ENCODE results near the gene SLC7A6.
A peak's percentile ranks its signal among the peaks of the same experiment; 100 is the strongest.

Gene SLC7A6

DNA sequence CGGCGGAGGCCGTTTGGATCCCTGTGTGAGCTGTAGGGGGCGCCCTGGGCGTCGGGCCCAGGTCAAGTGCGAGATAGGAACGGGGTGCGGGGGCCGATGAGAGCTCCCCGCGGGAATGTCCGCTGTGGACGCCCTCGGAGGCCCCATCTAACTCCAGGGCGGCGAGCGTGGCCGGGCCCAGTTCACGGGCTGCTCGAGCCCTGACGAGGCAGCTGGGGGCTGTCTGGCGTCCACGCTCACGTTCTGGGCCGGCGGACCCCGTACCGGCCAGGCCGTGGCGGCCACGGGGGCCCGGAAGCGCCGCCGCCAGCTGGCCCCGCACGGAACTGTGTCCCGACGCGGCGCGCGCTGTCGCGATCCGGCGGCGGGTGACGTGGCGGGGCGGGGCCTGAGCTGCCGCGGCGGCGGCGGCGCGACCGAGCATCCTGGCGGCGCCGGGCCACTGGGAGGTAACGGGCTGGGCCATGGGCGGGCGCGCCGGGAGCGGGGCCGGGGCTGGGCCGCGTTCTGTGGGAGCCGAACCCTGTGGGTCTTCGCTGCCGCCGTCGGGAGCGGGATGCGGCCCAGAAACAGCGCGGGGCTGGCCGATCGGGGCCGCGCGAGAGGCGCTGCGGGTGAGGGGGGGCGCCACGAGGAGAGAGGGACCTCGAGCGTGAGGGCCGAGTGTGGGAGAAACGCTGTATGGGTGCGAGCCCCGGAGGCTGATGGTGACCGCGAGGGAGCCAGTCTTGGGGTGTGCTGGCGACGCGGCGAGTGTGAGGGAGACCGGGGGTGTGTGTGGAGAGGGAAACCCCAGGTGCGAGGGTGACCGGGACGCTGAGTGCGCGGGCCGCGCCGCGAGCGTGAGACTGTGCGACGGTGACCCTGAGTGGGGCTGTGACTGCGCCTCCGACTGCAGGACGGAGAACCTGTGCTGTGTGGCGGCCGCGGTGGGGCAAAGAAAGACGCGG lies at the start of gene SLC7A6:
TSS of gene SLC7A6 (plus strand) at position 399 of the 950 bp plus-strand sequence. CDS start 10,201 bp downstream, outside the sequence.
- DNase-seq, result peak; percentile 81

DNA sequence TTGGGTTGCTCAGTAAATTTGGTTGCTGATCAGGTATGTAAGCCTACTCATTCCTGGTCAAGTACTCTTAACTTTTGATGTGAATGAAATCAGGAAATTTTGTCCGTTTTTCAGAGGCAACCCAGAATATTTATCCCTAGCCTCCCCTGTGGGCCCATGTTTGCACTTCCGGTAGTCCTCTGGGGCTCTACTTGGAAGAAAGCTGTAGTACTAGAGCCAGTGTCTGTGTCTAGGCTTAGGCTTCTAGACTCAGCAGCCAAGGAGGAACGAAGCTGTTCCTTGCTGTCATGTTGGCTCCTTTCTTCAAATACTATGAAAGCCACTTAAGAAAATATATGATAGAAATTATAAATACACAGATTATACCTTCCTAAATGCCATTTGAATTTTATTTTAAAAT lies 49.6 kb upstream of the SLC7A6 start:
- DNase-seq, result no peak

DNA sequence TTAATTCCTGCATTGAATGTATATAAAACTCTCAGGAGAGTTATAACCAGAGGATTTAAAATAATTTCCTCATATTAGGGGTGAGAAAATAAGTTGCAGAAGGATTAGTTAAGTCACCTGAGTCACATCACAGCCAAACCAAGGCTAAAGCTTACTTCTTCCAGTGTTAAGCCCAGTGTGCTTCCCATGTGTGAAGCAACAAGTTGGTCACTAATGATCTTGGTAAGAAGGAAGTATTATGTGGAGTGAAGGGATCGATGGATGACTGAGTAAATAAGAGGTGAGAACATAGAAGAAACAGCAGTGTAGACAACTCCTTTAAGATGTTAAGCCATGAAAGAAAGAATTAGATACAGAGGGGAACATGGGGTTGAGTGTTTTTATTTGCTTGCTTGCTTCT lies 49.0 kb upstream of the SLC7A6 start:
- DNase-seq, result no peak

DNA sequence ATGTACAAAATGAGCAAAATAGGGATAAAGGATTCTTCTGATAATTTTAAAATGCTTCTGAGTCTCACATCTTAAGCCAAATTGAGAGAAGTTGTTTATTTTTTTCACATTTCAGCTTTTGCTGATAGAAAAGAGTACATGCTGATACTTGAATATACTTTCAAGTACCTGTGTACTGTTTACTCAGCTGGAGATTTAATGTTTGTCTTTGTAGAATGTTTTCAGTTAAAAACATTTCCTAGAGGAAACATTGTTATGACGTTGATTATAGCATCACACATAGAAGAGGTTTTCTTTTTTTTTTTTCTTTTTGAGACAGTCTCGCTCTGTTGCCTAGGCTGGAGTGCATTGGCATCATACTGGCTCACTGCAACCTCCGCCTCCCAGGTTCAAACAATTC lies 48.1 kb upstream of the SLC7A6 start:
- no peak for DNase-seq

DNA sequence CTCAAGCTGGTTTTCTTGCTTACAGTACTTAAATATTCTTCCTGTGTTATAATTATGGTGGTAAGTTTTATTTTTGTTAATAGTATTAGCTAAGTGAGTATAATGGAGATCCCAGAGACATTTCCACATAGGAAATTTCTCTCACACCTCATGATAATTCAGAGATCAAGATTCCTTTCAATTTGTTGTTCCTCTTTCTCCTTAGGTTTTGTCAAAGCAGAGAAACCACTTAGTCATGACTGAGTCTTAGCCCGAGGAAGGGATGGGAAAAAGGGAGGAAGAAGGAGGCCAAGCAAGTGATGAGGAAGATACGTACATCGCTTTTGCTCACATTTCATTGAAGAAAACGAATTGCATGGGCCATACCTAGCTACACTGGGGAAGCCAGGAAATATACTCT lies 46.8 kb upstream of the SLC7A6 start:
- no peak for DNase-seq

DNA sequence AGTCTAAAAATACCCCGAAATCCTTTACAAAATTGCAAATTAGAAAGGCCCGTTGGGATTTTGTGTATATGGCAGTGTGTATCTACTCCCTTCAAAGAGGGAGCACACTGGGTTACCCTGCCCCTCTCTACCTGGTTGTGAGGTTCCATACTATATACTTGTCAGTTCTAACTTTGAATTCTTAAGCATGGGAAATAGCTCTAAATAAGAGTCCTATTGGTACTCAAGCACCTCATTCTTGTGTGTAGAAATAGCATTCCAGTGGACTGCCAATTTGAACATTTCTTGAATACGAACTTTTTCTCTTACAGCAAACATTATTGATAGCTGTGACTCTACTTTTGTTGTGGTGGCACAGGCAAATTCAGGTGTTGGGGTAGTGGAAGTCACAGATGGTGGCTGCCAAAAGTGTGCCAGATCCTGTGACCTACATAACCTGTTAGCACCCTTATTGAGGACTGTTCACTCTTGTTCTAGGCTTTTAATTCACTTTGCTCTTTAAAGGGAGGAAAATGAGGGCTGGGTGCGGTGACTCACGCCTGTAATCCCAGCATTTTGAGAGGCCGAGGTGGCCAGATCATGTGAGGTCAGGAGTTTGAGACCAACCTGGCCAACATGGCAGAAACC lies 44.5 kb upstream of the SLC7A6 start:
- no peak for DNase-seq

DNA sequence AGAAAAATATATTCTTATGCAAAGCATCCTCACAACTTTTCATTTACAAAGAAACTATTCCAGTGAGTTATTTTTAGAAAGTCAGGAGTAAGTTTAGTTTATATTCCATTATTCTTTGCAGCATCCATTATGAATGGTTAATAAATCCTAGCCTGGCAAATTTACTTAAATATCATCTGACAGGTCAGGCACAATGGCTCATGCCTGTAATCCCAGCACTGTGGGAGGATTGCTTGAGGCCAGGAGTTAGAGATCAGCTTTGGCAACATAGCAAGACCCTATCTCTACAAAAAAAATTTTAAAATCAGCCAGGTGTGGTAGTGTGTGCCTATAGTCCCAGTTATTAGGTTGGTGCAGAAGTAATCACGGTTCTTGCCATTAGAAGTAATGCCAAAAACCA lies 41.3 kb upstream of the SLC7A6 start:
- no peak for DNase-seq

DNA sequence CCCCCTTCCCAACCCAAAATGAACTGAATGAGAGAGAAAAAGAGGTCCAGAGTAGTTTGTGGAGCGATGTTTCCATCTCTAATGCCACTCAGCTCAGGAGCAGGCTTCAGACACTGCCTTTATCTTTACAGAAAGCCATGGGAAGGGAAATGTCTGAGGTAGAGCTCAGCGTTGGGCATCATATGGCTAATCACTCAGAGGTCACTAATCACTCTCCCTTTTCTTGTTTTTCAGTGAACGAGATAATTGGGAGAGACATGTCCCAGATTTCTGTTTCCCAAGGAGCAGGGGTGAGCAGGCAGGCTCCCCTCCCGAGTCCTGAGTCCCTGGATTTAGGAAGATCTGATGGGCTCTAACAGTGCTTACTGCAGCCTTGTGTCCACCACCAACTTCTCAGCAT lies 38.2 kb upstream of the SLC7A6 start:
- no peak for DNase-seq

DNA sequence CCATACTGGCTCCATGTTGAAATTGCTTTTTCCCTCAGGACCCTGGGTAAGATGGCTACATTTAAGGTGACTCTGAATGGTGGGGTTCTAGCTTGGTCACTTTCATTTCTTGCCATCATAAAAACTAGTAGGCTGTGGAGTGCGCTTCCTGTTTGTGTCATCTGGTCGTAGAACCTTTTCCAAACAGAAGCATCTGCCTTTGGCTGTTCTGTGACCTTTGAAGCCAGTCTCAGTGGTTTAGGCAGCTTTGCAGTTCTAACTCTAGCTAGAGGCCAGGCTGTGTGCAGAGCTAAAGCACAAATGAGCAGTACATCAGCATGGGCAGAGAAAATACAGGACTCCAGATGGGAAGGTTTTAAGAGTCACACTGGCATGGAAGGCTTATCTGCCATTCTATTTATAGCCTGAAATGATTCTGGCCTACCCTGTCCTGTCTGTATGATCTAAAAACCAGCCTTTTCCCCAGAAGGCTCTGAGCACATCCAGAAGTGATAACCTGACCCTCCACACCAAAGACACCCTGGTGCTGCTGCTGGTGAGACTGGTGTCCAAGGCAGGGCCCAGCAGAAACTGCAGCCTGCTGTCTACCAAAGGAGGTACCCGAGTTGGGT lies 37.0 kb upstream of the SLC7A6 start:
- DNase-seq, result no peak

DNA sequence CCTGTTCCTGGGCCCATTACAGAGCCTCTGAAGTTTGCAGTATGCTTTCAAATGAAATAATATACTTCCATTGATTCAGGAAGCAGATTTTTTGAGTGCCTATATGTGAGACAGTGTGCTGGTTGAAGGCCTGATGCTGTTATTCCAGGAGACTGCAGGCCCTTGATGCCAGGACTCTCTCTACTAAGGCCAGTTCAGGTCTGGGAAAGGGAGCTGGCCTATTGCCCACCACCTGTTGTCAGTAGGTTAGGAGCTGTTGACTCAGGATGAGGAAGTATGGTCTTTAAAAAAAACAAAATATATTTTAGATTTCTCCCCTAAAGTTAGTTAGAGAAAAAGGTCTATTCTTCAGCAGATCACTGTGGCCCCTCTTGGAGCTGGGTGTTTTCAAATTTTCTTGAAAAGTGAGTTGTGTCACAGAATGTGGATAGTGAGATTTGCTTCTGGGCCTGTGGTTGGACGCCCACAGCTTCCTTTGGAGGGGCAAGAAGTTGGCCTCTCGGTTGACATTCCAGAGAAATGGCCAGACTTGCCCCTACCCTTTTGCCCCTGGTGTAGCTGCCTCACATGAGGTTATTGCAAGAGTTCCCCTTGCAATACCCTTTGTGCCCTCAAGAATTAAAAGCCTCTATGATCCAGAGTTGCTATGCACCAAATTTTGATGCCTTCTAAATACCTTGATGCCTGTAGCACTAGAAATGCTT lies 36.3 kb upstream of the SLC7A6 start:
- DNase-seq, result no peak

DNA sequence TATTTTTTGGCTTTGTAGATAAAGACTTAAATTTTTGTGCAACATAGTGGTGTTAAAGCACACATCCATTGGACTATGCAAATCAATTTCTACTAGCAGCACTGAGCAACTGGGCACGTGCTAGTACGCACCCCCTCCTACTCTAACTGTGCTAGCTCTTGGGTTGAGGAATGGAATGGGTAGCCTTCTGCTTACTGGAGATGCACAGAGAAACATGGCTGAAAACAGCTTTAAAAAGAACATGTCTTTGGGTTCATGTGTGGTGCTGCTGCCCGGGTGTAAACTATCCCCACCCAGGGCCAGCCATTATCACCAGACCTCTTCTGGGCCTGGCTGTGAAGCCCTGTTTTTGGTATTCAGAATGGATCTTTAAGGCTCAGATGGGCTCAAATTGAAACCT lies 35.7 kb upstream of the SLC7A6 start:
- no peak for DNase-seq

DNA sequence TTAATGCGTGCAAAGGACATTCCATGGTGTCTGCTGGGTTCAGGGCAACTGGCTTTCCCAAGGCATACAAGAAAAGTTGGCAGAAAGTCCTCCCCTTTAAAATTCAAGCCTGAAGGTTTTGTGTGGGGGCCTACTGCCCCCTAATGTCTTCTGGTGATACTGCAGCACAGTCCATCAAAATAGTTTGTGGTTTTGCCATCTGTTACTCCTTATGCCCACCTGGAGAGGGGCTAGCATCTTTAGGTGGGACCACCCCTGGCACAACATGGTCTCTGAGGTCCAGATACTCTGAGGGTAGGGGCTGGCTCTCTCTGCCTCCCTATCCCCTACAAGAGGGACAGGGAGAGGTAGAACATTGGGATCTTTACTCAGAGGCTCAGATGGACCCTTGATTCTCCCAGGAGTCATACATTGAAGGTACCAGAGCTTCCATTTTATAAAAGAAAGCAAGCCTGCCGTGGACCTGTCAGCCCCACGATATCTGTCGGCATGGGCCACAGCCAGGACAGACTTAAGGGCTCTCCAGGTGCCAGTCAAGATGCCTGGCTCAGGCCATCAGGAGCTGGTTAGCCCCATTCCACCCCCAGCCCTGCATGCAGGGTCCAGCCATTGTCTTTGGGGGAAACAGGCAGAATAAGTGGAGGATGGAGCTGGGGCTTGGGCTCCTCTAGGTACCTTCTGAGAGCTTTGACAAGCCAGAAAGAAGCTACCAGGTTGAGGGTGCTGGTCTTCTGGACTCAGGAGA lies 34.7 kb upstream of the SLC7A6 start:
- DNase-seq, result peak; percentile 57

DNA sequence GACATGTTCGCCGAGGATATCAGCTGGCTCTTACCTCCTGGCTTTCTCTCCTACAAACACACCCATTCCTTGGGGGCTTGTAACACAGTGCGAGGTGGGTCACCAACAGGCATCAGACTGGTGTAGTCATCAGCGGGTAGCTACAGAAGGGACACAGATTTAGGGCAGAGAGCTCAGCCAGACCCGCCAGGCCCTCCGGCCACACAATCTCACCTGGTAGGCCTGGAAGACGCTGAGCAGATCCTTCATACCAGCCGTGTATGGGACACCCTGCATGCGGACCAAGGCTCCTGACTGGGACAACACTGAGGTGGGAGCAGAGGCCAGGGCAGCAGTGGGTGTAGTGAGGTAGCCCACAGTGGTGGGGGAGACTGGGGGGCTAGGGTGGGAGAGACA lies 34.2 kb upstream of the SLC7A6 start:
- DNase-seq, result no peak

DNA sequence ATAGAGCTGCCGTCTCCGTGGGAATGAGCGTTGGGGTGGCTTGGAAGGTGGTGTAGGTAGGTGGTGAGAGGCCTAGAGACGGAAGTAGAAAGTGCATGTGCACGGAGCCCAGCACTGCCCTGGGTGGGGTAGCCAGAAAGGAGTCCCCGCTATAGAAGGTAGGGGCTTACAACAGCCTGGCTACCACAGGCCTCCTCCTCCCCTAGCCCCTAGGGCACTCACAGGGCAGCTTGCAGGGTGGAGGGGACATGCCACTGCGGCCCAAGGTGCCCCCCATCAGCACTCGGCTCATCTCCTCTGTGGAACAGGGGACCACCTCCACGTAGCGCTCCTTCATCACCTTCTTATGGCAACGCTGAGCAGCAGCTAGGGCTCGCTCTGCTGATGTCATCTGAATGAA lies 33.4 kb upstream of the SLC7A6 start:
- DNase-seq, result no peak

DNA sequence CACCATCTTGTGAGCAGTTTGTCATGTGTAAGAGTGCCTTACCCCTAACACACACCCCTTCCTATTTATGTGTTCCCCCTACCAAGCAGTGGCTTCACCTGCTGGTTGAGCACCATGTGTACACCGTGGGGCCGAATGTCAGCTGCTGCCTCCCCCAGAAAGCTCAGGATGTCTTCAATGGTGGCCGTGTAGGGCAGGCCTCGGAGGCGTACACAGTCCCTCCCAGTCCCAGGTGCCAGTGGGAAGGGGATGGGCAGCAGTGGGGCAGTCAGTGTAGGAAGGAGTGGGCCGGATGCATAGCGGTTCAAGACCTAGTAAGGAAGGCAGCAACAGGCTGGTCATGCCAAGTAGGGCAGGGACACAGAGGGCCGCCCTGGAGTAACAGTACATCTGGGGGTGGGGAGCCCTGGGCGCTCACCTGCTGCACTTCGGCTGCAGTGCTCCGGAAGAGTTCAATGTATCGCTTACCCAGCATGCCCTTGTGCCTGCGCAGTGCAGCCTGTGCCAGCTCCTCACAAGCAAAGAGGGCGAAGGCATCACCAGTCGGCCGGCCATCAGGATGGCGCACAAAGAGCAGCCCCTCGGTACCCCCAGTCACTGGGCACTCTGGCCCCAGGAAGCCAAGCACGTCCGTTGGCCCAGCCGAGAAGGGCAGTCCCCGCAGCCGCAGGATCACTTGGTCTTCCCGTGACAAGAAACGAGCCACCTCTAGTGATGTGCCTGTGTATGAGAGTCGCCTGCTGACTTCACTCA lies 32.8 kb upstream of the SLC7A6 start:
- DNase-seq, result no peak

DNA sequence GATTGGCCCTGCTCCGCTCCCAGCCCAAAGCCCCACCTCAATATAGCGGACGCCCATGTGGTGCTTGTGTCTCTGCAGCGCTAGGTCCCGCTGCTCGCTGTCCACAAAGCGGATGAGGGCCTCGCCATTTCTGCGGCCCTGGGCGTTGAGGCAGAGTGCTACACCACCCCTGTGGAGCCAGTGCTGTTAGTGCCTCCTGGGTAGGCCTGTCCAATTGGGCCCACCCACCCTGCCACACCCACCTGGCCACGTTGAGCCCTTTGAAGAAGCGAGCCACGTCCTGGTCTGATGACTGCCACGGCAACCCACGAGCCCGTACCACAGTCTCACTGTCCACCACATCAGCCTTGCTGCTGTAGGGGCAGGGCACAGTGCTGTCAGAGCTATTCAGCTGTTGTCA lies 32.0 kb upstream of the SLC7A6 start:
- no peak for DNase-seq

DNA sequence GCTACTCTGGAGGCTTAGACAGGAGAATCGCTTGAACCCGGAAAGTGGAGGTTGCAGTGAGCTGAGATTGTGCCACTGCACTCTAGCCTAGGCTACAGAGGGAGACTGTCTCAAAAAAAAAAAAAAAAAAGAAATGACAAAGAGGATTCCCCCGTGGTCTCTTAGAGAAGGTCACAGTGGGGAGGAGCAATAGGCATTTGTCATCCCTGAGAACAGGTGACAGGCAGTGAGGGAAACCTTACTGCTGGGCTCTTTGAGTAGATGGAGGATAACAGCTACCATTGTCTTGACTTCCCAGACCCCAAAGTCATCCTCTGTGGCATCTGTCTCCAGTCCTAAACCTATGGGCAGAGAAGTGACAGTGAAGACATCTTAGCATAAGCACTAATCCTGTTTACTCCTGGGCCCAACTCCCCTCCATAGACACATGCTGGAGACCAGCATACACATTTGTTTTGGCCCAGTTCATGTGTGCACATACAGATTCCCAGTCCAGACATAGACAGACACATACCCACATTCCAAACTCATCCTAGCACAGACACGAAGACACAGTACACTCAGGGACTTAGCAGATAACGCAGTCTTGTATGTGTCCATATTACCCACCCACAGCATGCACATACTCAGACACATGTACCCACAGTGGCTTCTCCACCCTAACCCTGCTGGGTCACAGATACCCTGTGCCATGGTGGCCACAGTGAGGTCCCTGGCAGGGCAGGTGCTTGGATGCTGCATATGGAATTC lies 31.1 kb upstream of the SLC7A6 start:
- DNase-seq, result peak; percentile 39

DNA sequence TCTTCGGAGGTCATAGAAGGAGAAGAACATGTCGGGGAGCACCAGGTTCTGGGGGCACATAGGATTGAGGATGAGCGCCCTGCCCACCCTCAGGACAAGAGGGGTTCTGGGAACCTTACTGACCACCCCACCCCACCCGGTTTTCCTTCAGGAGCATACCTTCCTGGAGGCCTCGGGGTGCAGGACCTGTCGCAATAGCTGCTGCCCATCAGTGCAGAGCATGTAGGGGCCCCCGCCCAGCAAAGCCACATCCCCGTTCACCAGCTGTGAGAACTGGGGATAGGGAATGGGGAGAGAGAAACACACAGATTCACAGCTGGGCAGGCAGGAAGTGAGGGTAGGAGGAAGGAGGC lies 30.5 kb upstream of the SLC7A6 start:
- no peak for DNase-seq

DNA sequence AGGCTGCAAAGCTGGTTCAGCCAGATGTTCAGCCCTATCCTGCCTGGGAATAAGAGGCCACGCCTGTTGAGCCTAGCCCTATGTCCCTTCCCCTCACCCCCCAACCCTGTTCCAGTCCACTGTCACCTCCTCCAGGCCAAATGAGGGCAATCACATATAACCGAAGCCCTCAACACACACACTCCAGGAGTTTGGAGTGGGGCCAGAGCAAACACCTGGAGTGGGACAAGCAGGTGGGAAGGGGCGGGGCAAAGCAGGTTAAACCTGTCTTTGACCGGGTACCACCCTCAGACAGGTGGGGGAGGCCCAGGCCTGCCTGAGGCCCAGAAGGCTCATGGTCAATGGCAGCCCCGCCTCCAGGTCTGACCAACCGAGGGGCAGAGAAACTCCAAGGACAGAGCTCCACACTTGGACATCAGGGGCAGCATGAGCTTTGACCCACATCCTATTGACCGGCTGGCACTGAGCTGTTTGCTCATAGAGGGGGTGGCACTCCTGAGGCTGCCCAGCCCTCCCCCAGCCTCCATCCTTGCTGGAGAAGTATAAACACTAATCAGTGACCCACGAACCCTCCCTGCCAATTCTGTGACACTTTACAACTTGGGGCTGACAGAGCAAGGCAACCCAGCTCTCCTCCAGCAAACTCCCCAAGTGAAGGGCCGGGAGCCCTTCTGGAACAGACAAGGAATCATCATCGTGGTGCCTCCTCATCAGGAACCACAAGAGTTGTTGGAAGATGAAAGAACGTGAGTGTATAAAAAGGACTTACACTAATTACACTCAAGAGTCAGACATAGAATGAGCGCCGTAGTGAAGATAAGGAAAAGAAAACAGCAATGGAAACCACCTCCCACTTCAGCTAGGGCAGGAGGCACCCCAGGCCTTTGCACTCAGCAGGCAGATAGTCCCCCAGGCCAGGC lies 29.9 kb upstream of the SLC7A6 start:
- no peak for DNase-seq
